Aorta (tissue), 5 donors: Measurements from ENCODE around the gene CA14. TPM values are rescaled to one million over a fixed set of nuclear protein-coding genes. Genes with fewer than 3 reads are reported as not detected.

ENCODE experiments used
- ATAC-seq: fragments of 200-7000 bp; cut with Tn5 transposase; one replicate; pipeline ENCODE4 v1.9.1; 2022; ENCODE audit warnings: moderate library complexity; ENCODE audit not compliant: low FRiP score
- DNase-seq, 2 donors: peaks; one replicate each; pipeline ENCODE4 v3.0.0-alpha.2; 2020
- H3K27ac ChIP-seq, 2 donors: one replicate each; pipeline ENCODE4 v1.5.1; 2013; ENCODE audit warnings: low read length in 2 of 2, mild to moderate bottlenecking in 2 of 2, moderate library complexity in 2 of 2, control low read depth in 1 of 2, inconsistent platforms in 1 of 2, low read depth in 1 of 2
- H3K27me3 ChIP-seq, 2 donors: one replicate each; pipeline ENCODE4 v1.6.1; 2013; ENCODE audit warnings: control low read depth in 1 of 2, low read length in 1 of 2, mild to moderate bottlenecking in 1 of 2, moderate library complexity in 1 of 2; ENCODE audit not compliant: insufficient read depth in 2 of 2, control insufficient read depth in 1 of 2
- H3K36me3 ChIP-seq, 2 donors: one replicate each; pipeline ENCODE4 v1.6.1; 2013; ENCODE audit warnings: control low read depth in 1 of 2, low read length in 1 of 2, mild to moderate bottlenecking in 1 of 2; ENCODE audit not compliant: insufficient read depth in 2 of 2, control insufficient read depth in 1 of 2
- H3K4me1 ChIP-seq, 2 donors: one replicate each; pipeline ENCODE4 v1.6.1; 2013; ENCODE audit warnings: low read length in 2 of 2, control low read depth in 1 of 2, mild to moderate bottlenecking in 1 of 2, moderate library complexity in 1 of 2; ENCODE audit not compliant: insufficient read depth in 2 of 2, control insufficient read depth in 1 of 2
- H3K4me3 ChIP-seq, 2 donors: one replicate each; pipeline ENCODE4 v1.5.1; 2013; ENCODE audit warnings: low read length in 2 of 2, control low read depth in 1 of 2, mild to moderate bottlenecking in 1 of 2
- H3K9me3 ChIP-seq: one replicate; pipeline ENCODE4 v1.6.1; 2013; ENCODE audit warnings: mild to moderate bottlenecking, low read length; ENCODE audit not compliant: control insufficient read depth
- WGBS, 2 donors: extraction: QIAGEN DNeasy Blood & Tissue Kit; methylation state at CpG; one replicate each; pipeline ENCODE4 v1.1.7; 2013; 5-methylcytosine and 5-hydroxymethylcytosine counted together
- intact Hi-C, 2 donors: fragments of 100-400 bp; cut with DNase I; formaldehyde crosslinking; loops; one replicate each; pipeline versions ENCODE4 v1.14.2 to v1.15.0; 2022
- polyA plus RNA-seq, 2 donors: library from polyadenylated mRNA; stranded (reverse); fragments of 200-250 nt; gene quantifications; one replicate each; pipeline ENCODE4 v1.2.3, GENCODE V29; 2013
- total RNA-seq, 2 donors: library from RNA; stranded (reverse); fragmentation: NEBNext Ultra II Directional; extraction: Animal tissue kit (Norgen Biotek cat#: 25700); gene quantifications; one replicate each; pipeline ENCODE4 v1.2.1, GENCODE V29; 2021
- donor health status: healthy with polysubstance abuse.
- donor health status: Bipolar disorder and iron deficiency.
- donor health status: DM: no; HTN: no; CAD: no.
- donor health status: DM: no; HTN: no; CAD: no.
- donor health status: DM: yes; HTN: yes; CAD: no.

Gene CA14
- total and polyA plus RNA-seq, 4 donors: not detected

GRCh38 chr1:150268340-150268704 is 10.7 kb downstream of the CA14 start:
- H3K27ac ChIP-seq: peak overlapping the region in 1 of 2 donors; percentile 54
- intact Hi-C loops: no loop called here
- H3K9me3 ChIP-seq: no peaks in the 10 kb centered on the region
- ATAC-seq (peak; percentile 58), DNase-seq (no peak)
- WGBS, 2 donors: 0 to 1% methylated on average over 21 of the region's 21 CpGs
- no peaks in the 10 kb centered on the region for H3K27me3 ChIP-seq
- peak overlapping the region; percentile 73 to 94 for H3K4me3 ChIP-seq
- peaks cover 0 to 3% of the 10 kb centered on the region in 2 donors for H3K4me1 ChIP-seq
- H3K36me3 ChIP-seq: peaks cover 0 to 5% of the 10 kb centered on the region in 2 donors

GRCh38 chr1:150268705-150269403 is 11.3 kb downstream of the CA14 start, which contains the start of gene APH1A:
Gene APH1A, minus strand, starts transcription at chr1:150269016. Its CDS starts 206 bp downstream, at chr1:150268810.
- H3K9me3 ChIP-seq: no peaks in the 10 kb centered on the region
- DNase-seq (peak; percentile 98 to 99), ATAC-seq (peak; percentile 98)
- H3K36me3 ChIP-seq: peaks cover 0 to 5% of the 10 kb centered on the region in 2 donors
- peak within 1 kb of the TSS in 1 of 2 donors; percentile 55 for H3K27ac ChIP-seq
- intact Hi-C loops: no loop called here
- 1 to 2% methylated on average over 45 to 49 of the region's 49 CpGs for WGBS, 2 donors
- no peaks in the 10 kb centered on the region for H3K27me3 ChIP-seq
- H3K4me1 ChIP-seq: peaks cover 0 to 4% of the 10 kb centered on the region in 2 donors
- H3K4me3 ChIP-seq: peak within 1 kb of the TSS; percentile 73 to 94

- peak overlapping the region; percentile 30 to 46 for H3K4me3 ChIP-seq
- no peak for DNase-seq
- H3K27me3 ChIP-seq: no peaks in the 10 kb centered on the region
- no peak for ATAC-seq
- peaks cover 0 to 4% of the 10 kb centered on the region in 2 donors for H3K36me3 ChIP-seq
- intact Hi-C loops: no loop called here
- no peaks in the 10 kb centered on the region for H3K9me3 ChIP-seq
- 33 to 41% methylated on average over 10 of the region's 10 CpGs for WGBS, 2 donors
- peak overlapping the region in 1 of 2 donors; percentile 55 for H3K27ac ChIP-seq
- H3K4me1 ChIP-seq: peaks cover 0 to 4% of the 10 kb centered on the region in 2 donors
Measured at GRCh38 chr1:150269451-150269850, 11.9 kb downstream of the CA14 start.

GRCh38 chr1:150271291-150271959 is 13.9 kb downstream of the CA14 start:
- Histone ChIP-seq H3K9me3 (no peaks in the 10 kb centered on the region), H3K27me3 (no peaks in the 10 kb centered on the region), H3K27ac (peak overlapping the region in 1 of 2 donors; percentile 22), H3K4me3 (no peak overlapping the region), H3K4me1 (peaks cover 0 to 4% of the 10 kb centered on the region in 2 donors), H3K36me3 (peaks cover under 1 to 3% of the 10 kb centered on the region in 2 donors)
- ATAC-seq: no peak
- intact Hi-C loops: no loop called here
- DNase-seq: no peak
- WGBS, 2 donors: 92 to 96% methylated on average over 7 of the region's 7 CpGs

GRCh38 chr1:150273311-150273710 is 15.7 kb downstream of the CA14 start:
- intact Hi-C loops: no loop called here
- ATAC-seq (no peak), DNase-seq (no peak)
- Histone ChIP-seq H3K36me3 (peaks cover 0 to 3% of the 10 kb centered on the region in 2 donors), H3K4me1 (peaks cover 0 to 4% of the 10 kb centered on the region in 2 donors), H3K27me3 (no peaks in the 10 kb centered on the region), H3K27ac (peak overlapping the region; percentile 67 to 73), H3K9me3 (no peaks in the 10 kb centered on the region), H3K4me3 (peak overlapping the region; percentile 41 to 49)
- WGBS, 2 donors: 3 to 7% methylated on average over 1 of the region's 1 CpG

- peak overlapping the region in 1 of 2 donors; percentile 78 for H3K27ac ChIP-seq
- ATAC-seq: no peak
- H3K9me3 ChIP-seq: no peaks in the 10 kb centered on the region
- H3K36me3 ChIP-seq: peaks cover 0 to 3% of the 10 kb centered on the region in 2 donors
- H3K4me1 ChIP-seq: no peaks in the 10 kb centered on the region
- intact Hi-C loops: loop anchor here (2.0 to 5.0 kb wide), 2 partner anchors 23 to 37 kb away; partner anchors contain the start of gene CA14 (in 2 of the 2)
- DNase-seq: no peak
- H3K27me3 ChIP-seq: no peaks in the 10 kb centered on the region
- H3K4me3 ChIP-seq: no peak overlapping the region
- WGBS, 2 donors: 77 to 83% methylated on average over 6 of the region's 6 CpGs
Measured at GRCh38 chr1:150280138-150280707, 22.6 kb downstream of the CA14 start.

- ATAC-seq: peak; percentile 87
- DNase-seq: peak; percentile 81 to 88
- H3K36me3 ChIP-seq: no peaks in the 10 kb centered on the region
- H3K27ac ChIP-seq: peak overlapping the region; percentile 78 to 92
- H3K4me1 ChIP-seq: no peaks in the 10 kb centered on the region
- peak overlapping the region; percentile 31 to 54 for H3K4me3 ChIP-seq
- WGBS, 2 donors: 1% methylated on average over 15 of the region's 15 CpGs
- intact Hi-C loops: loop anchor here (2.0 to 5.0 kb wide), 2 partner anchors 24 to 36 kb away; partner anchors contain the start of gene CA14 (in 2 of the 2)
- no peaks in the 10 kb centered on the region for H3K9me3 ChIP-seq
- no peaks in the 10 kb centered on the region for H3K27me3 ChIP-seq
Measured at GRCh38 chr1:150281221-150281757, 23.7 kb downstream of the CA14 start.

- peak; percentile 94 to 96 for DNase-seq
- peak within 1 kb of the TSS; percentile 78 to 92 for H3K27ac ChIP-seq
- ATAC-seq: peak; percentile 97
- intact Hi-C loops: loop anchor here (2.0 to 5.0 kb wide), 2 partner anchors 25 to 35 kb away; partner anchors contain the start of gene CA14 (in 2 of the 2)
- peak within 1 kb of the TSS; percentile 31 to 71 for H3K4me3 ChIP-seq
- no peaks in the 10 kb centered on the region for H3K4me1 ChIP-seq
- 0% methylated on average over 46 of the region's 46 CpGs for WGBS, 2 donors
- no peaks in the 10 kb centered on the region for H3K27me3 ChIP-seq
- H3K9me3 ChIP-seq: no peaks in the 10 kb centered on the region
- H3K36me3 ChIP-seq: peaks cover 0 to 2% of the 10 kb centered on the region in 2 donors
Measured at GRCh38 chr1:150281758-150282557, 24.4 kb downstream of the CA14 start, which contains the start of gene CIART. Gene CIART, plus strand, starts transcription at chr1:150282554. Its CDS starts 714 bp downstream, at chr1:150283268.
